IPS DF 6.9 (cell line): ENCODE results near the gene FIBIN.

Experiments used
- DNase-seq: peaks from one replicate; pipeline ENCODE4 v3.0.0-alpha.2; 2013; ENCODE audit warnings: low read depth, low spot score
- H3K27ac ChIP-seq: one replicate; pipeline ENCODE4 v1.5.1; 2013; ENCODE audit warnings: low read length, control low read depth
- H3K27me3 ChIP-seq: 2 replicates; pipeline ENCODE4 v1.6.1; 2013; ENCODE audit warnings: mild to moderate bottlenecking, low read length; ENCODE audit not compliant: control insufficient read depth, insufficient read depth
- H3K36me3 ChIP-seq: 2 replicates; pipeline ENCODE4 v1.6.1; 2013; ENCODE audit warnings: low read length; ENCODE audit not compliant: control insufficient read depth, insufficient read depth
- H3K4me1 ChIP-seq: 2 replicates; pipeline ENCODE4 v1.6.1; 2013; ENCODE audit warnings: low read length; ENCODE audit not compliant: control insufficient read depth, insufficient read depth
- H3K4me3 ChIP-seq: 2 replicates; pipeline ENCODE4 v1.5.1; 2013; ENCODE audit warnings: mild to moderate bottlenecking, low read length
- H3K9me3 ChIP-seq: 2 replicates; pipeline ENCODE4 v1.6.1; 2013; ENCODE audit warnings: low read length, inconsistent platforms; ENCODE audit not compliant: control insufficient read depth, insufficient read depth
- WGBS: extraction: QIAGEN DNeasy Blood & Tissue Kit; methylation state at CpG from one replicate; pipeline ENCODE4 v1.1.7; 2013; ENCODE audit warnings: mixed read lengths, missing lambda C conversion rate; ENCODE audit not compliant: insufficient read length, insufficient coverage; 5-methylcytosine and 5-hydroxymethylcytosine counted together

FIBIN gene

DNA sequence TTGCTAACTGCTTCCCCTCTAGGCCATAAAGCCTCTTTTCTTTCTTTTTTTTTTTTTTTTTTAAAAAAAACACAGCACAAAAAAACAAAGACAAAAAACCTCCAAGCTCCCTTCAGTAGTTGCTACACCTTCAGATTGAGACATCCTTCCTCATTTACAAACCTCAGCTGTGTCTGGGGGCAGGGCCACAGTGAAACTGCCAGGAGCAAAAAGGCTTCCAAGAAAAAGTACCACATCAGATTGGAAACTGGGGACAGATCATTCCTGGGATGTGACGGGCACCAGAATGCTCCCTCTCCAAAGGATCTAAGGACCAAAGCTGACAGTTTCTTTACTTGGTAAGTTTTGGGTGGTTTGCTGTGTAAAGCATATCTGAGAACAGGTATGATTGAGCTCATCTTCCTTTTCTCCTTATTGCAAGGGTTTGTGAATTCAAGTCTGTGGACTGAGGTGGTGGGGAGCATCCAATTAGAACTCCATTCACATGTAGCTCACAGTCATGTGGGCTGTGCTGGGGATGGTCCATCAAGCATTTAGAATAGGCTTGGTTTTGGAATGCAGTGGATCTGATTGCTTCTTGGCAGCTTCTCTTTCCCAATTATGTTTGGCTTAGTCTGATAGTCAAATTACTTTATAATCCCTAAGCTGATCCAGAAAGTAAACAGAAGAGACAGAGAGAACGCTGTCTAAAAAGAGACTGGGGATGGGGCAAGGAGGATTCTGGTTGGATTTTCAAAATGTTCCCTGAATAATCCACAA is 47.4 kb downstream of the FIBIN start:
- no CpG with 5 or more reads among the region's 2 CpGs for WGBS
- H3K9me3 ChIP-seq = no peaks in the 10 kb centered on the region
- no peaks in the 10 kb centered on the region for H3K36me3 ChIP-seq
- DNase-seq = no peak
- no peak overlapping the region for H3K4me3 ChIP-seq
- H3K4me1 ChIP-seq = no peaks in the 10 kb centered on the region; the same call in 1 of the 2 replicates
- H3K27ac ChIP-seq = no peak overlapping the region
- no peaks in the 10 kb centered on the region for H3K27me3 ChIP-seq
